Gastroesophageal sphincter (tissue), 4 donors: ENCODE data around the gene CCDC33. TPM values are rescaled to one million over a fixed set of nuclear protein-coding genes. Genes with fewer than 3 reads are reported as not detected.

ENCODE experiments used
- ATAC-seq: fragments of 150-250 bp; one replicate; pipeline ENCODE4 v1.9.1; 2016; ENCODE audit warnings: mild to moderate bottlenecking, moderate library complexity
- H3K27ac ChIP-seq, 4 donors: fragments of 200-600 bp; sonication (generic) in 3 of 4; 1 replicate in 3 of 4; 2 replicates in 1 of 4; pipeline ENCODE4 v1.5.1; 2016 to 2019
- H3K27me3 ChIP-seq: fragments of 200-600 bp; sonication (generic); one replicate; pipeline ENCODE4 v1.5.1; 2019
- H3K36me3 ChIP-seq, 2 donors: fragments of 200-600 bp; sonication (generic); one replicate each; pipeline ENCODE4 v1.5.1; 2019; ENCODE audit warnings: control low read depth in 1 of 2
- H3K4me1 ChIP-seq, 3 donors: fragments of 200-600 bp; sonication (generic); 1 replicate in 2 of 3; 2 replicates in 1 of 3; pipeline ENCODE4 v1.5.1; 2016 to 2019; ENCODE audit warnings: control low read depth in 2 of 3
- H3K4me3 ChIP-seq, 2 donors: fragments of 200-600 bp; sonication (generic); one replicate each; pipeline ENCODE4 v1.5.1; 2019; ENCODE audit warnings: mild to moderate bottlenecking in 1 of 2, moderate library complexity in 1 of 2
- H3K9me3 ChIP-seq, 3 donors: fragments of 200-600 bp; sonication (generic); one replicate each; pipeline ENCODE4 v1.5.1; 2017 to 2019; ENCODE audit warnings: control low read depth in 2 of 3
- CTCF ChIP-seq, 4 experiments: fragments of 200-600 bp in 2 of 4; fragments of 450-650 bp in 2 of 4; sonication (generic) in 1 of 4; IDR thresholded peaks; one replicate each; pipeline ENCODE4 v1.5.1; 2017 to 2019; ENCODE audit warnings: antibody characterized with exemption in 4 of 4, mild to moderate bottlenecking in 2 of 4, moderate library complexity in 2 of 4
- EP300 ChIP-seq: sonication (generic); formaldehyde crosslinking; IDR thresholded peaks from one replicate; pipeline ENCODE4 v1.6.1; 2017; ENCODE audit warnings: antibody characterized with exemption, mild to moderate bottlenecking
- POLR2A ChIP-seq, 2 donors: fragments of 450-650 bp; IDR thresholded peaks; one replicate each; pipeline ENCODE4 v1.6.1; 2017; ENCODE audit warnings: antibody characterized with exemption in 2 of 2, mild to moderate bottlenecking in 2 of 2, moderate library complexity in 1 of 2
- POLR2AphosphoS5 ChIP-seq: sonication (generic); formaldehyde crosslinking; IDR thresholded peaks from one replicate; pipeline ENCODE4 v1.6.1; 2017; ENCODE audit warnings: antibody characterized with exemption
- WGBS, 2 donors: methylation state at CpG; one replicate each; pipeline ENCODE4 v1.1.5; 2018; ENCODE audit warnings: low coverage in 1 of 2; 5-methylcytosine and 5-hydroxymethylcytosine counted together
- total RNA-seq, 4 donors: library from RNA; depleted of rRNA; stranded (reverse); fragments of >200 nt; gene quantifications; one replicate each; pipeline ENCODE4 v1.1.0, GENCODE V29; 2016

The CCDC33 gene
- total RNA-seq, 4 donors from 2014 or later: not detected

GRCh38 chr15:74265046-74265639, 29.0 kb downstream of the CCDC33 start:
- no peaks in the 10 kb centered on the region for H3K9me3 ChIP-seq
- H3K4me3 ChIP-seq: no peak overlapping the region
- TF ChIP-seq POLR2A (IDR thresholded peaks at IDR 0.05) (no peak), POLR2AphosphoS5 (no peak), CTCF (IDR thresholded peaks at IDR 0.05) (no peak), EP300 (no peak)
- H3K27ac ChIP-seq: no peak overlapping the region
- H3K36me3 ChIP-seq: no peaks in the 10 kb centered on the region
- H3K27me3 ChIP-seq: peaks cover 81% of the 10 kb centered on the region
- no peaks in the 10 kb centered on the region for H3K4me1 ChIP-seq
- 13 to 35% methylated on average over 3 to 5 of the region's 5 CpGs for WGBS, 2 donors
- no peak for ATAC-seq

- TF ChIP-seq POLR2A (IDR thresholded peaks at IDR 0.05): no peak
- TF ChIP-seq POLR2AphosphoS5: no peak
- no peak for TF ChIP-seq CTCF (IDR thresholded peaks at IDR 0.05)
- TF ChIP-seq EP300: no peak
- Histone ChIP-seq H3K9me3 (no peaks in the 10 kb centered on the region), H3K4me3 (no peak overlapping the region), H3K4me1 (no peaks in the 10 kb centered on the region), H3K36me3 (no peaks in the 10 kb centered on the region), H3K27me3 (peaks cover 85% of the 10 kb centered on the region), H3K27ac (no peak overlapping the region)
- WGBS, 2 donors: 40 to 90% methylated on average over 1 to 2 of the region's 6 CpGs
- ATAC-seq: no peak
Observed at GRCh38 chr15:74268020-74268419, 31.9 kb downstream of the CCDC33 start.

DNA sequence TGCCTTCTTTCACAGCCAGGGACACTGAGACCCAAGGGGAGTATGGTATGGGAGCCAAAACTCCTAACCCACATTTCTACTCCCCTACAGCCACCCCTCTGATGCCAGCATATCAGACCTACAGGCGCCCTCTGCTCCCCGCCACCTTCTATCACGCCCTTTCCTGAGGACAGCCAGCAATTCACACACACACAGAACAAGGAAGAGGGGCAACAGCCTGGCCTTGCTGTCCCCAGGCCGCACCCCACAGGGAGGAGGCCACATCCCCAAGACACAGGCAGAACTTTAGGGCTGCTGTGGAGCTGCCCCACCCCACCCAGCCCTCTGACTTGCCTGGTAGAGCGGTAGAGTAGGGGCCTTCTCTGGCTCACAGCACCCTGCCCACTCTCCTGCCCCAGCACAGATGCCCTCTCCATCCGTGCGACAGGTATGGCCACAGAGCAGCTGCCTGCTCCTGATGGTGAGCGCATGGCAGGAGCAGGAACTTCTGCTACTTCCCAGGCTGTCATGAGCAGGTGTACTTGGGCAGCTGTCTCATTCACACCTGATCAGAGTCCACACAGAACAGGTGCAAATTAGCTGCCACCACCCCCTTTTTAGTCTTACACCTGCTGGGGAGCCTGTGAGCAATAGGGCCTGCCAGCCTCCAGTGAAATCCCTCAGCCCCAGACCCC, 33.4 kb downstream of the CCDC33 start:
- no peak for ATAC-seq
- H3K27me3 ChIP-seq: peaks cover 72% of the 10 kb centered on the region
- no CpG with 5 or more reads among the region's 8 CpGs for WGBS, 2 donors
- H3K9me3 ChIP-seq: no peaks in the 10 kb centered on the region
- H3K27ac ChIP-seq: no peak overlapping the region
- TF ChIP-seq EP300 (no peak), CTCF (IDR thresholded peaks at IDR 0.05) (no peak), POLR2A (IDR thresholded peaks at IDR 0.05) (no peak), POLR2AphosphoS5 (no peak)
- no peak overlapping the region for H3K4me3 ChIP-seq
- no peaks in the 10 kb centered on the region for H3K36me3 ChIP-seq
- H3K4me1 ChIP-seq: no peaks in the 10 kb centered on the region

GRCh38 chr15:74270155-74270554, 34.0 kb downstream of the CCDC33 start:
- Histone ChIP-seq H3K27ac (no peak overlapping the region), H3K27me3 (peaks cover 72% of the 10 kb centered on the region), H3K9me3 (no peaks in the 10 kb centered on the region), H3K4me3 (no peak overlapping the region), H3K36me3 (no peaks in the 10 kb centered on the region), H3K4me1 (no peaks in the 10 kb centered on the region)
- no peak for TF ChIP-seq CTCF (IDR thresholded peaks at IDR 0.05)
- no peak for TF ChIP-seq POLR2A (IDR thresholded peaks at IDR 0.05)
- no peak for TF ChIP-seq POLR2AphosphoS5
- no peak for TF ChIP-seq EP300
- ATAC-seq: no peak
- WGBS, 2 donors: 67 to 86% methylated on average over 4 of the region's 6 CpGs
